Measurements from ENCODE around the gene ESF1.

GRCh38 chr20:13791540-13792459 is 7.1 kb upstream of the ESF1 start:
- no peak for TF ChIP-seq POLR2AphosphoS5 (IDR thresholded peaks at IDR 0.05)
- TF ChIP-seq CTCF (IDR thresholded peaks at IDR 0.05): no peak
- no peak for TF ChIP-seq POLR2A (IDR thresholded peaks at IDR 0.05)

Data from upper lobe of left lung (tissue), 4 donors.